WI38 (cell line): ENCODE results near the gene WDR13.
"Not testable (repeated sequence)": the region's sequence is repeated elsewhere in the genome, so short reads cannot be mapped to it uniquely, and the experiment has no call there.

Experiments used
- H3K4me3 ChIP-seq: 2 replicates; pipeline ENCODE4 v1.5.1; 2011; ENCODE audit warnings: low read depth, mild to moderate bottlenecking, control low read depth, low read length
- CTCF ChIP-seq: IDR thresholded peaks from 2 replicates; pipeline ENCODE4 v1.5.1; 2012; ENCODE audit warnings: low read depth, mild to moderate bottlenecking, control low read depth, low read length

WDR13 gene

GRCh38 chrX:48597353-48598264, at the start of gene WDR13:
TSS of gene WDR13 (plus strand) at chrX:48597492. CDS start at chrX:48597997, 505 bp downstream.
- H3K4me3 ChIP-seq: peak within 1 kb of the TSS; percentile 66
- TF ChIP-seq CTCF: no peak

- no peak overlapping the region for H3K4me3 ChIP-seq
- TF ChIP-seq CTCF: no peak
These were observed 48.4 kb upstream of the WDR13 start for GRCh38 chrX:48548871-48549270.

GRCh38 chrX:48555731-48556325, 41.5 kb upstream of the WDR13 start:
- H3K4me3 ChIP-seq: not testable (repeated sequence)

- TF ChIP-seq CTCF: no peak
- no peak overlapping the region for H3K4me3 ChIP-seq
These were observed 39.0 kb upstream of the WDR13 start for GRCh38 chrX:48558271-48558670.

- TF ChIP-seq CTCF: no peak
- no peak overlapping the region for H3K4me3 ChIP-seq
These were observed 37.7 kb upstream of the WDR13 start for GRCh38 chrX:48559636-48560035.

GRCh38 chrX:48560056-48560455, 37.2 kb upstream of the WDR13 start:
- no peak for TF ChIP-seq CTCF
- no peak overlapping the region for H3K4me3 ChIP-seq

GRCh38 chrX:48560681-48561080, 36.6 kb upstream of the WDR13 start:
- no peak overlapping the region for H3K4me3 ChIP-seq
- no peak for TF ChIP-seq CTCF
